Thyroid gland (tissue), 4 donors: ENCODE measurements around the gene OBP2B.
"Not testable (repeated sequence)": the region's sequence is repeated elsewhere in the genome, so short reads cannot be mapped to it uniquely, and the experiment has no call there.

Experiments used
- CTCF ChIP-seq, 6 experiments: fragments of 200-600 bp in 3 of 6; fragments of 450-650 bp in 3 of 6; sonication (generic) in 3 of 6; IDR thresholded peaks; one replicate each; pipeline ENCODE4 v1.5.1; 2016 to 2019; ENCODE audit warnings: antibody characterized with exemption in 6 of 6, mild to moderate bottlenecking in 2 of 6, inconsistent platforms in 1 of 6, moderate library complexity in 1 of 6
- POLR2A ChIP-seq, 2 donors: fragments of 450-650 bp; IDR thresholded peaks; one replicate each; pipeline ENCODE4 v1.6.1; 2017; ENCODE audit warnings: antibody characterized with exemption in 2 of 2, mild to moderate bottlenecking in 2 of 2, moderate library complexity in 1 of 2

- not testable (repeated sequence) for TF ChIP-seq POLR2A, CTCF (IDR thresholded peaks at IDR 0.05)
Observed at GRCh38 chr9:133227996-133228395, 18.9 kb upstream of the OBP2B start.
